ENCODE results near the gene CCDC28A.

CCDC28A gene

DNA sequence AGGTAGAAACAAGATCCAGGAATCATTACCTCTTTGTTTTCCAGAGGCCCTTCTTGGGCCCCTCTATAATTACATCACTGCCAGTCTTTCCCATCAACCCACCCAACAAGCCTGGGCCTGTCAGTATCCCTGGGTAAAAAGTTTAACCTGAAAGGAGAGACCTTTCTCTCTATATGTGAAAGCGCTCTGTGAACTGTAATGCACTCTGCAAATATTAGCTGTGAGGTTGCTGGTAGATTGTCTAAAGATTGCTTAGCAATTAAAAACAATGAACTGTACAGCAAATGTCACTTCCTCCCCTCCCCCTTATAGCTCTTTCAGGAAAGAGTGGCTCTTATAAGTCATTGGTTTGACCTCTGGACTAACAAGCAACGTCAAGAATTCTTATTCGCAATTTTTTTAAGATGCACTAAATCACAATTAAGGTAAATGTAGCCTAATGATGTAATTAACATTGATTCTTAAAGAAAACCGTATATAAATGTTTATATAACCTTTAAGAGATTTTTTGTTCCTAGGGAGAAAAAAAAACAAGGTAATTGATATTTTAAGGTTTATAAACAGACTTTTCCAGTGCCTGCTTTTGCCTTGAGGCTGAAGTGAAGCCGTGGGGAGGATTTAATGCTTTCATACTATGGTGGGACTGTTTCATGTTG, 40.7 kb downstream of the CCDC28A start:
- Histone ChIP-seq H3K4me3 (ENCODE audit: low read depth, low read length) (no peak overlapping the region), H3K9me3 (ENCODE audit: severe bottlenecking) (no peaks in the 10 kb centered on the region), H3K36me3 (no peaks in the 10 kb centered on the region), H3K27me3 (ENCODE audit: insufficient read depth, low read depth, severe bottlenecking) (no peaks in the 10 kb centered on the region), H3K27ac (no peak overlapping the region)
- DNase-seq, result no peak
- TF ChIP-seq, protein P1, sequence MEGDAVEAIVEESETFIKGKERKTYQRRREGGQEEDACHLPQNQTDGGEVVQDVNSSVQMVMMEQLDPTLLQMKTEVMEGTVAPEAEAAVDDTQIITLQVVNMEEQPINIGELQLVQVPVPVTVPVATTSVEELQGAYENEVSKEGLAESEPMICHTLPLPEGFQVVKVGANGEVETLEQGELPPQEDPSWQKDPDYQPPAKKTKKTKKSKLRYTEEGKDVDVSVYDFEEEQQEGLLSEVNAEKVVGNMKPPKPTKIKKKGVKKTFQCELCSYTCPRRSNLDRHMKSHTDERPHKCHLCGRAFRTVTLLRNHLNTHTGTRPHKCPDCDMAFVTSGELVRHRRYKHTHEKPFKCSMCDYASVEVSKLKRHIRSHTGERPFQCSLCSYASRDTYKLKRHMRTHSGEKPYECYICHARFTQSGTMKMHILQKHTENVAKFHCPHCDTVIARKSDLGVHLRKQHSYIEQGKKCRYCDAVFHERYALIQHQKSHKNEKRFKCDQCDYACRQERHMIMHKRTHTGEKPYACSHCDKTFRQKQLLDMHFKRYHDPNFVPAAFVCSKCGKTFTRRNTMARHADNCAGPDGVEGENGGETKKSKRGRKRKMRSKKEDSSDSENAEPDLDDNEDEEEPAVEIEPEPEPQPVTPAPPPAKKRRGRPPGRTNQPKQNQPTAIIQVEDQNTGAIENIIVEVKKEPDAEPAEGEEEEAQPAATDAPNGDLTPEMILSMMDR (IDR thresholded peaks at IDR 0.05; ENCODE audit: low read depth, low read length), result no peak

- H3K4me3 ChIP-seq (ENCODE audit: low read depth, low read length), result no peak overlapping the region
- no peak overlapping the region for H3K27ac ChIP-seq
- no peaks in the 10 kb centered on the region for H3K9me3 ChIP-seq (ENCODE audit: severe bottlenecking)
- DNase-seq, result no peak
- no peaks in the 10 kb centered on the region for H3K36me3 ChIP-seq
- H3K27me3 ChIP-seq (ENCODE audit: insufficient read depth, low read depth, severe bottlenecking), result no peaks in the 10 kb centered on the region
- TF ChIP-seq, protein P1 (IDR thresholded peaks at IDR 0.05; ENCODE audit: low read depth, low read length), result no peak
Observed at GRCh38 chr6:138815221-138815620, 41.7 kb downstream of the CCDC28A start.

GRCh38 chr6:138815797-138816528, 42.4 kb downstream of the CCDC28A start:
- Histone ChIP-seq H3K27me3 (ENCODE audit: insufficient read depth, low read depth, severe bottlenecking) (no peaks in the 10 kb centered on the region), H3K9me3 (ENCODE audit: severe bottlenecking) (no peaks in the 10 kb centered on the region), H3K36me3 (no peaks in the 10 kb centered on the region), H3K4me3 (ENCODE audit: low read depth, low read length) (no peak overlapping the region), H3K27ac (no peak overlapping the region)
- DNase-seq, result no peak
- TF ChIP-seq, protein P1 (IDR thresholded peaks at IDR 0.05; ENCODE audit: low read depth, low read length), result peak; percentile 51

- Histone ChIP-seq H3K36me3 (no peaks in the 10 kb centered on the region), H3K4me3 (ENCODE audit: low read depth, low read length) (no peak overlapping the region), H3K27me3 (ENCODE audit: insufficient read depth, low read depth, severe bottlenecking) (no peaks in the 10 kb centered on the region), H3K27ac (no peak overlapping the region), H3K9me3 (ENCODE audit: severe bottlenecking) (no peaks in the 10 kb centered on the region)
- TF ChIP-seq, protein P1 (IDR thresholded peaks at IDR 0.05; ENCODE audit: low read depth, low read length), result no peak
- no peak for DNase-seq
Observed at GRCh38 chr6:138817799-138818198, 44.2 kb downstream of the CCDC28A start.

GRCh38 chr6:138818496-138819194, 45.1 kb downstream of the CCDC28A start:
- H3K27me3 ChIP-seq (ENCODE audit: insufficient read depth, low read depth, severe bottlenecking), result no peaks in the 10 kb centered on the region
- no peak overlapping the region for H3K4me3 ChIP-seq (ENCODE audit: low read depth, low read length)
- no peaks in the 10 kb centered on the region for H3K9me3 ChIP-seq (ENCODE audit: severe bottlenecking)
- H3K27ac ChIP-seq, result no peak overlapping the region
- TF ChIP-seq, protein P1 (IDR thresholded peaks at IDR 0.05; ENCODE audit: low read depth, low read length), result no peak
- no peak for DNase-seq
- no peaks in the 10 kb centered on the region for H3K36me3 ChIP-seq
